A673 (cell line): ENCODE measurements around the gene CLSTN3.

ENCODE experiments used
- CTCF ChIP-seq: fragments of 300-800, 200-600 bp; sonication (generic); conservative IDR thresholded peaks from 2 replicates; pipeline ENCODE4 v1.5.1; 2017; ENCODE audit warnings: low read depth, mild to moderate bottlenecking, antibody characterized with exemption, low read length, moderate library complexity, mixed read lengths
- EZH2 ChIP-seq: fragments of 200-600 bp; sonication (generic); IDR thresholded peaks from 2 replicates; pipeline ENCODE4 v1.6.1; 2017; ENCODE audit warnings: borderline replicate concordance, low read depth, mild to moderate bottlenecking, mixed read lengths, antibody characterized with exemption, low read length; ENCODE audit not compliant: poor library complexity, severe bottlenecking

GRCh38 chr12:7090222-7090998 is 39.8 kb upstream of the CLSTN3 start:
- TF ChIP-seq CTCF = no peak
- TF ChIP-seq EZH2 = no peak
